ENCODE results near the gene SH3PXD2A.
A peak's percentile ranks its signal among the peaks of the same experiment; 100 is the strongest.

The SH3PXD2A gene

DNA sequence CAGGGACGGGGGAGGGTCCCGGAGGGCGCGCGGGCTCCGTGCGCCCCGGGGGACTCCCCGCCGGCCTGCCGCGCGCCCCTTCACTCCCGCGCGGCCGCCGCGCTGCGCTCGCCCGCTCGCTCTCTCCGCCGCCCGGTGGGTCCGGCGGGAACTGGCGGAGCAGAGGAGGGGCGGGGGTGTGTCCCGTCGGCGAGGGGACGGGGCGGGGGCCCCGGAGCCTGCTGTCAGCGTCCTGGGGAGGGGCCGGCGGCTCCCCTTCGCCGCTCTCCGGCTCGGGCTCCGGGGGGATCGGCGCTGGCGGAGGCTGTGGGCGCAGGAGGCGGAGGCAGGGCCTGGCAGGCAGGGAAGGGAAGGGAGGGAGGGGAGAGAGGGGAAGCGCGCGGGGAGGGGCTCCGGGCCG is at the start of gene SH3PXD2A:
Gene SH3PXD2A (minus strand): TSS at position 153 of the 400 bp plus-strand sequence. CDS start 310 bp downstream, outside the sequence.
- DNase-seq: no peak

DNA sequence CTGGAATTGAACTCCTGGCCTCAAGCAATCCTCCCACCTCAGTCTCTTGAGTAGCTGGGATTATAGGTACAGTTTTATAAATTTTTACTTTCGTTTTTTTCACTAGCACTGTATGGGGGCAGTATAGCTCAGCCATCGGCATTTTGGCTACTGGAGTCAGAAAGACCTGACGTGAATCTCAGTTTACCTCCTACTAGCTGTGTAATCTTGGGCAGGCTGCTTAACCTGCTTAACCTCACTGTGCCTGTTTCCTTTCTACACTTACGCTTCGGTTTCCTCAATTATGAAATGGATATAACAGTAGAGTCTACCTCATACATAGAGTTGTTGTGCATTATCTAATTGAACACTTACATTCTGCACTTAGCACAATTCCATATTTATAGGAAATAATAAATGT is 45.9 kb upstream of the SH3PXD2A start:
- no peak for DNase-seq

GRCh38 chr10:103899312-103899711 is 43.9 kb upstream of the SH3PXD2A start:
- no peak for DNase-seq

- no peak for DNase-seq
These were observed 41.9 kb upstream of the SH3PXD2A start for GRCh38 chr10:103897241-103897774.

DNA sequence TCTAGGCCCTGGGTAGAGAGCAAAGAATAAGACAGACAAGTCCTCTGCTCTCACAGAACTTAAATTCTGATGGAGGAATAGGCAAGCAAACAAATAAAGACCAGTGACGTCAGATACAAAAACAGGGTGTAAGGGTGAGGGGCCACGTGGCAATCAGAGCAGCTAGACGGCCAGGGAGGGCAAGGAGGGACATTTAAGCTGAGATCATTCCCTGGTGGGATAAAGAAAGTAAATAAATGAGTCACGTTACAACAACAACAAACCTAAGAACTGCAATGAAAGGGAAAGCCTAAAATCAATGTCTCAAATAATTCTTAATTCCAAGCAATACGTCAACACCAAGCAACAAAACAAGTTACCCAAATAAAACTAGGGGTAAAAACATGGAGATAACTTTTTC is 40.8 kb upstream of the SH3PXD2A start:
- DNase-seq: no peak

DNA sequence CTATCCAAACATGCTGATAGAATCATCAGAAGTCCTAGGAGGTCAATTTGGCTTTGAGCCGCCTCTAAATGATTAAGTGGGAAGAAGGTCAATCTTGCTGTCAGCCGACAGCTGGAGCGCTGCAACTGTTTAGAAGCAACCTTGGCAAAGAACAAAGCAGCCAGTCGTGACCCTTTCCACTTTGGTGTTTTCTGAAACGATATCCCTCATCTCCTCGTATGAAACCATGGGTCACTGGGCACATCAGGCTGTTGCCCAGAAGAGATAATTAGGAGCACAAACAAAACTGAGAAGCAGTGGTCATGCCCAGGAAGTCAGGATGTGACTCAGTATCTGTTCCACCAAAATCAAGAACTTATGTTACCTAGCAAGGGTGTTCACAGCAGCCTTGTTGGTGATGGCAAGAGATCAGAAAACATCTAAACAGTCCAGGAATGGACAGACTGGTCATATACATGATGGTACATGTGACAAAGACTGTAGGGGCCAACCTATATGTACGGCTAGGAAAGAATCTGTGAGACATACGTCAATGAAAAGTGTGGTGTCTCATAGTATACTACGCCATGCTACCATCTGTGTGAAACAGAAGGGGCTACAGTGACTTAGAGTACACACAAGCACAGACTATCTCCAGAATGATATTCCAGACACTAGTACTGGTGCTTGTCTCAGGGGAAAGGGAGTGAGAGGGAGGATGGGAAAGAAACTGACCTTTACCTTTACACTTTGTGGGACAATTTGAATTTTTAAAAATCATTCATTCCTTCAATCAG is 40.2 kb upstream of the SH3PXD2A start:
- no peak for DNase-seq

DNA sequence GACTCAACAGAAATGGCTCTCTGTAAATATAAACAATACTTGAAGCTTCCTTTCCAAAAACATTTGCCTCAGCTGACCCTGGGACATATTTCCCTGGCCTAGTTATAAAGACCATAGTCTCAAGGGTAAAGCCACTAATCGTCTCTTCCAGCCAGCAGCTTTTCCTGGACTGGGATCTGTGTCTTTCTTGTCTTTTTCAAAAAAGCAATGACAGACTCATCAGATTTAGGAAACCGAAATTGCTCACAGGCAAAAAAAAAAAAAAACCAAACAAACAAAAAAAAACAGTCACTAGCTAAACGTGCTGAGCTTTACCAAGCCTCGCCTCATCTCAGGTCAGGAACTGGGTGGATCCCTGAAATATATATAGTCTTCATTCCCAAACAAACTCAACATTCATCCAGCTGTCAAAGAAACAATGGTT is 39.1 kb upstream of the SH3PXD2A start:
- DNase-seq: no peak

DNA sequence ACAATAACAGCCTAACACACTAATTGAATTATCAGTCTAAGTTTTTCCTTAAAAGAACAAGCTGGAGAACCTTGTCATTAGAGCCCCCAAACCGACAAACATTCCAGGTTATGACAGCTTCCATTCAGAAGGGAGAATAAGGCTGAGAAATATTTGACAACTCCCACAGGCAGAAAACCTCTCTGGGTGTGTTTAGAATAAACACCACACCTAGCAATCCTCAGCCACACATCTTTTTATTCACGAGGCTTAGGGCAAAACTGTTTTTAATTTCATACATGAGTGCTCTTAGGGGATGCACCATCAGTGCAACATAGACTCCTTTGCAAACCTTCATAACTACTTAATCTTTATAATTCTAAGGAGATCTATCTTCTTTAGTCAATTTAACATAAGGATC is 38.4 kb upstream of the SH3PXD2A start:
- no peak for DNase-seq

GRCh38 chr10:103892181-103892580 is 36.8 kb upstream of the SH3PXD2A start:
- DNase-seq: no peak

DNA sequence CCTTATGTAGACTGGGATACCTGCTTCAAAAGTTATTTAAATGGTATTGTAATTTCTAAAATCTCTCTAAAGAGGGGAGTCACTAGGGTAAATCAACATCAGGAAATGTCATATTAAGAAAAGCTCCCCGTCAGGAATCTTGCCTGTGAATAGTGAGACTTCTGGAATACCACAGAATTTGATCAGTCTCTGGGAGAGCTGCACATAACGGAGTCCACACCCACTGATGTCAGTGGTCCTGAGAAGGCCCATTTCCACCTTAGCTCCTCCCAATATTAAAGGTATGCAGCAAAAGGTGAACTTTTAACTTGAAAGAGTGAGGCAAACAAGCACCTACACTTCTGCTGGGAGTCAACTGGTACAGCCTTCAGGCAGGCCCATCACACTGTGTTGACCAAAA is 35.3 kb upstream of the SH3PXD2A start:
- no peak for DNase-seq

- no peak for DNase-seq
These were observed 34.9 kb upstream of the SH3PXD2A start for GRCh38 chr10:103890194-103890658.

DNA sequence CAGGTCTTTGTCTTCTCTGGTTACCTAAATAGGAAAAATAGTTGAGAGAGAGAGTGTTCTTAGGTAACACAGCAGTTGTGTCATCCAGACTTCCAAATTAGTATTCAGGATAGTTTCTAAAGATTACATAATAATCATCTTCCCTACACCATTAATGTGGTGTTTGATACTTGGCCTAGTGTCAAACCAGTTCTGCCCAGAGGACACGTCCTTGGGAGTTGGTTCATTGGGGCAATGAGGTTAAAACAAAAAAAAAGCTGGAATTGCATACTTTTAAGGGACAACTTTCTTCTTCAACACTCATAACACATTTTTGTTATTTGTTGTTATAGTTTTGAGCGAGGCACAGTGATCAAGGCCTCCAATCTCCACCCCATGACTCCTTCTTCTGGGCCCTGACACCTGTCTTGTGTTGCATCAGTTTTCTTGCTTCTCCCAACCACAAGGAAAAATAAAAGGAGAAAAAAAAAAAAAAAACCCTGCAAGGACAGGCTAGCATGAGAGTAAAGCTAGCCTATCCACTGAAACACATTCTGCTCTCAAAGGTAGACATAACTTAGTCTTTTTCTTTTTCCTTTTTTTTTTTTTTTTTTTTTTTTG is 33.8 kb upstream of the SH3PXD2A start:
- DNase-seq: no peak

DNA sequence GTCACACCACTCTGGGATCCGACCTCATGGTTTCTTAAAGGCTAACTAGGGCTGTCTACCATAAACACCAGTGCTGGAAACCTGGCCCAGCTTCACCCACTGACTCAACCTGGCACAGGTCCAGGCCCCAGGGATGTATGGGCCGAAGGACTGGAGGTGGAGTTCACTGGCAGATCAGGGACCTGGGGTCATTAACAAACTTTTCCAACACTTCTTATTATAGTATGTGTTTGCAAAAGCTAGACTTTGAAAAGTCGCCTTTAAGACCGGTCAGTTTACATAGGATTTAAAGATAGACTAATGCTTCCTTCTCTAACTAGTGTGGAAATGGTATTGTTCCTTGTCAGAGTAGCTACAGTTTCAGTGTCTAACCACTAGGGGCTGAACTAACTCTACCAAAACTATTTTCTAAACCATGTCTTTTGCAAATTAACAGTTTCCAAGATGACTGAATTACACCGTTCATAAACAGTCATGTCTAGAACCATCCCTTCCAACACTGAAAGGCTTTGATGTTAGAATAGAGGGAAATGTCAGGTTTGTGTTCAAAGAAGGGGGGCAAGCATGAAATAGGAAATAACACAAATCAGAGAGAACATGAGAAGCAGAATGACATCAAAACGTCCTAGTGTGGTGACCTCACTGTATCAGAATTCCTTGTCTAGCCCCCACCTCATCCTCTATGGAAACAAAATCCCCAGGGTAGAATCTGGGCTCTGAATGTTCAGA is 32.9 kb upstream of the SH3PXD2A start:
- peak; percentile 6 for DNase-seq

GRCh38 chr10:103885617-103886016 is 30.2 kb upstream of the SH3PXD2A start:
- DNase-seq: no peak

DNA sequence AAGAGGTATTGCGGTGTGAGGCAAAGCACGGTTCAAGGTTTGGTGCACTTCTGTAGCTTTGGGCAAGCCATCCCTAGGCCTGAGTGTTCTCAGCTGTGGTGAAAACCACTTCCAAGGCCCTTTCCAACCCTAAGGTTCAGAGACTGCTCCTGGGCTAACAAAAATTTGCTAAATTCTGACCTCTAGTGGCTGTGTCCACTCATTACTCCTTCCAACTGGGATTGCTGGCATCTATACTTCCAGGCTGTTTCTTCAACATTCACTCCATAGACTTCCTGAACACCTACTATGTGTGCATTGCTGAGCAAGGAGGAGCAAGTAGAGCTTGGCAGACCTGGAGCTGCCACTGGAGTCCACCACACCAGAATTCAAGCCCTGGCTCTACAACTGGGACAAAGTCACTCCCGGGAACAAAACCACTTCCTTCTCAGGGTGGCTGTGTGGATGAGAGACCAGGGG is 29.3 kb upstream of the SH3PXD2A start:
- no peak for DNase-seq

DNA sequence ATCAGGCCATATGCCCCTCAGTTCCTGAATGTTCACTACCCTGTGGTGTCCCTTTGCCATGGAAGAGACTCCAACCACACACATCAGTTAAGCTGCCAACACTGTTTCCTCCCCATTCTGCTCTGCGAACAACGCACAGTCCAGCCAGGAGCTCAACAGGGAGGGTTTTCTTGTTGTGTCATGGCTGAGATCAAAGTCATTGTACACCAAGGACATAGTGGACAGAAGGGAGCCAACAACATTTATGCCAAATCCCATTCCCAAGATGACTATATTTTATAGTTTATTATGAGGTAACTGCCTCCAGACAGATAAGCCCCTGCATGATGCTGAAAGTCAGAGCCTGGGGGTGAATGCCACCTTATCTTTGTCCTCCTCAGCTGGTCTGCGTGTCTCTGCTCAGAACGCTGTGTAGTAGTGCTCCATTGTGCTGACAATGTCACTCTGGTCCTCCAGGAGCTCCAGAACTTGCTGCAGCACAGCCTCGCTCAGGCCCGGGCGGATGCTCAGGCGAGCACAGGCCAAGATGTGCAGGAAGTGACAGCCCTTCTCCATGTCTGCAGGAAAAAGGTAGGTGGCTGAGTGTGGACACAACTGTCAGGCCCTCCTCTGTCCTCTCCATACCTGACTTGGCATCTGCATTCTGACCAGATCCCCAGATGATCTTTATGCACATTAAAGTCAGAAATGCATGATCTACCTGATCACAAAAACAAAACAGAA is 27.1 kb upstream of the SH3PXD2A start:
- DNase-seq: no peak

- no peak for DNase-seq
These were observed 26.3 kb upstream of the SH3PXD2A start for GRCh38 chr10:103881416-103882284.

DNA sequence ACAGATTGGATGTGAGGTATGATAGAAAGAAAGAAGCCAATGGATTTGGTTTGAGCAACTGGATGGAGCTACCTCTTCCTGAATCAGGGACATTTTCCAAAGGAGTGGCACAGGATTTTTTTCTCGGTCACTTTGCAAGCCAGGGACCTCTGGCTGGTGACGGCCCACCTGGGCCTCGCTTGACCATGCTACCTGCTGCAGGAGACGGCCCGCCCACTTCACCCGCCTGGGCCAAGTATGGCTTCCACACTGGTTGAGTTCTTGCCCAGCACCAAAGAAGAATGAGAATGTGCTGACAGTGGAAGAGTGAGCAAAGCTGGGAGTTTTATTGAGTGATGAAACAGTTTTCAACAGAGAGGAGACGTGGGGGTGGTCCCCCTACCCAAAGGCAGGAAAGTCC is 24.5 kb upstream of the SH3PXD2A start:
- no peak for DNase-seq

- no peak for DNase-seq
These were observed 24.0 kb upstream of the SH3PXD2A start for GRCh38 chr10:103879409-103879808.

DNA sequence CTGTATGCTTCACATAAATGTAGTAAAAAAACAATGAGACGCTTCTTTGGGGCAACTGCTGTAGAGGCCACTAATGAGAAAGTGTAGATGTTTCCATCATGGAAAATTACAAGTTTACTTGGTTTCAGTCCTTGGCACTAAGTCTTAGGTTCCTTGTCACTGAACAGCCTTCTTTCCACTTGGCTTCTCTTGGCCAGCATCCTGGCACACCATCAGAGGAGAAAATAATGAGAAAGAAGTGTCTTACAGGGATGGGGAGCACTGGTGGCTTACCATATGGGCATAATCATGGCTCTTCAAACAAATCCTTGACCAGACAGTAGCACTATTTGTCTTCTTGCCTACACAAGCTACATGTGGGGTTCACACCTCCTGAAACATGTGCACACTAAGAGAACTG is 22.5 kb upstream of the SH3PXD2A start:
- DNase-seq: no peak

GRCh38 chr10:103876155-103876554 is 20.8 kb upstream of the SH3PXD2A start:
- DNase-seq: no peak

DNA sequence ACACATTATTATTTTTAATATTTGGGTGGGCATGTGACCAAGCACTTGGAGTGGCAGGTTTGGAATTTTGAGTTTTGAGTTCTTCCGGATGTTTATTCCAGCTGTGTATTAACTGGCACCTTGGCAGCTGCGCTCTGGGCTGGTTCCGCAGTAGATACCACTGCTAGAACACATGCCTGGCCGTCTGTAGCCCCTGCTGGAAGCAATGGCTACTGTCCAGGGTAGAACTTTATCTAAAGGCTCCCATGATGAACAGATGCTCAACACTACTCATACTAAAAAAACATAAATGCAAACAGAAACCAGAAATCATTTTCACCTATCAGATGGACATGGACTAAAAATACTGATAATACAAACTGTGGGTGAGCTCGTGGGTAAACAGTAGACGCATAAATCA is 19.4 kb upstream of the SH3PXD2A start:
- DNase-seq: no peak

Measured in NCI-H1048 (cell line).